Measurements from ENCODE around the gene LAMC3. TPM values are rescaled to one million over a fixed set of nuclear protein-coding genes. Genes with fewer than 3 reads are reported as not detected.
"Not testable (repeated sequence)": the region's sequence is repeated elsewhere in the genome, so short reads cannot be mapped to it uniquely, and the experiment has no call there.

Gene LAMC3
- total RNA-seq, 2 donors from 2014 or later = not detected

DNA sequence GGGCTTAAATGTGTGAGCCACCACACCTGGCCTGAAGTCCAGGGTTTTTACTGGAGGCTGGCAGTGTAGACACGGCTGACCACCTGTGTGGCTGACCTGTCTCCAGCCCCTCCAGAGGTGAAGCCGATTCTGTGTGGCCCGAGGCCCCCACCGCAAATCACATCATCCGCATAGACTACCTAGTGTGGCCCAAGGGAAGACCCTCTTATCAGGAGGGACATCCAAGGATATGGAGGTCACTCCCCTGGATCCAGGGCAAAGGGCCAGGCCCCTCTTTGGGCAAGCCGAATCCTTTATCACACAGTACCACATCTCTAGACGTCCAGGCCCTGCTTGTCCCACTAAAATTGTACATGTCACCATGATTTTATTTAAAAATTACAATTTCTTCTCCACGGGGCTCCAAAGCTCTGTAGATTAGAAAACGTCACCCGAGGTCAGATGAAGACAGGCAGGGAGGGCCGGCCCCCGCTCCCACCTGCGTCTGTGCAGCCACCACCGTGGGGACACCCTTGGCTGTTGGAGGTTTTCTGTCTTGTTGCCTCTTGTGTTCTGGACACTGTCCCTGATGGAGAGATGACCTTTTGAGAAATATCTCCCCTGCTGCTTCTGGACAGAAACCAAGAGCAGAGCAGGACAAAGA lies 20.1 kb downstream of the LAMC3 start:
- ATAC-seq = no peak
- Mint-ChIP-seq H3K4me1 (ENCODE audit: low read depth in 2 of 2) (peaks cover 0 to 2% of the 10 kb centered on the region in 2 donors), H3K4me3 (no peak overlapping the region), H3K36me3 (no peaks in the 10 kb centered on the region), H3K27me3 (peaks cover 3 to 8% of the 10 kb centered on the region in 2 donors), H3K27ac (no peak overlapping the region), H3K9me3 (no peaks in the 10 kb centered on the region)
- no peak for DNase-seq (ENCODE audit: low spot score)

DNA sequence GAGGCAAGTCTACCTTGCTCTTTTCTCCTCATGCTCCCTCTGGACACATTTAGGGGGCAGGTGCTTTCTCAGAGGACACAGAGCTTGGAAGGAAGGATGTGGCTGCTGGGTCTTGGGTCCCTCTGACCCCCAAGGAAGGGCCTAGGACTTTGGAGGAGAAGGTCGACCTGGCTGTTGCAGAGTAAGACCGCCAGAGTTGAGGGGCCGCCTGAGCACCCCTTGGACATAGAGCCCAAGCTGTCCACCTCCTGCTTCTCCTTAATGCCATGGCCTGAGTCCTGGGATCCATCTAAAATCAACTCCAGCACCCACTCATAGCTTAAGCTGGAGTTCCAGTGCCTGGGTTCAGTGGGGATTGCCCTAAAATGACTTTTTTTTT lies 20.6 kb downstream of the LAMC3 start:
- H3K4me3 Mint-ChIP-seq = no peak overlapping the region
- ATAC-seq (no peak), DNase-seq (ENCODE audit: low spot score) (no peak)

DNA sequence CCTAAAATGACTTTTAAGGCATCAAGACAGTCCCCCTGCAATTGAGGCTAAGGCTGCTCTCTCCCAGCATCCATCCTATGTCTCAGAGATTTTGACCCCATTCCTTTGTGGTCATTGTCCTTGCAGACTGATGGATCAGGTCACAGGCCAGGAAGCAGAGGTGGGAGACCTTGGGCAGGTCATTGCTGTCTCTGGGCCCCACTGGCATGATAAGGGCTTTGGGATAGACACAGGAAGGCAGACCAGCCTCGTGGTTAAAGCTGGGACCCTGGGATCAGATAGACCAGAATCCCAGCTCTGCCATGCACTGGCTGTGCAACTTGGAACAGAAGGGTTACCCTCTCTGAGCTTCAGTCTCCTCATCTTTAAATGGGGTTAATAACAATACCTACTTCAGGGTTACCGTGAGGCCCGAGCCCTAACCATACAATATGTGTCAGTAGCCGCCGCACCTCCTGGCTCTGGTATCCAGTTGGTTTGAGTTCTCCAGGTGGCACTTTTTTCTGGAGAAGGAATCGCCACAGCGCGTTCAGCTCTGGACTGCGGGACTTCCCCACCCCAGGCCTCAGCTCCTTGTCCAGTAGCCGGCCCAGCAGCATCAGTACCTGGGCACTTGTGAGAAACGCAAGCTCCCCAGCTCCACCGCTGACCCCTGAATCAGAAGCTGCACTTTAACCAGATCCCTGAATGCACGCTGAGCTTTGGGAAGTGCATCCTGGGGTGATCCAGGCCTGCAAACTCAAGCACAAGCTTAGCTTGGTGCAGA lies 21.4 kb downstream of the LAMC3 start:
- DNase-seq (ENCODE audit: low spot score) (no peak), ATAC-seq (no peak)
- Mint-ChIP-seq H3K36me3 (no peaks in the 10 kb centered on the region), H3K9me3 (no peaks in the 10 kb centered on the region), H3K27ac (no peak overlapping the region), H3K4me3 (no peak overlapping the region), H3K4me1 (ENCODE audit: low read depth in 2 of 2) (peaks cover 0 to 2% of the 10 kb centered on the region in 2 donors), H3K27me3 (peaks cover 3 to 8% of the 10 kb centered on the region in 2 donors)

More for the DNA sequence above, 20.6 kb downstream of the LAMC3 start:
- Mint-ChIP-seq H3K9me3 (no peaks in the 10 kb centered on the region), H3K36me3 (no peaks in the 10 kb centered on the region), H3K27me3 (peaks cover 3 to 8% of the 10 kb centered on the region in 2 donors), H3K27ac (no peak overlapping the region), H3K4me1 (ENCODE audit: low read depth in 2 of 2) (peaks cover 0 to 2% of the 10 kb centered on the region in 2 donors)

DNA sequence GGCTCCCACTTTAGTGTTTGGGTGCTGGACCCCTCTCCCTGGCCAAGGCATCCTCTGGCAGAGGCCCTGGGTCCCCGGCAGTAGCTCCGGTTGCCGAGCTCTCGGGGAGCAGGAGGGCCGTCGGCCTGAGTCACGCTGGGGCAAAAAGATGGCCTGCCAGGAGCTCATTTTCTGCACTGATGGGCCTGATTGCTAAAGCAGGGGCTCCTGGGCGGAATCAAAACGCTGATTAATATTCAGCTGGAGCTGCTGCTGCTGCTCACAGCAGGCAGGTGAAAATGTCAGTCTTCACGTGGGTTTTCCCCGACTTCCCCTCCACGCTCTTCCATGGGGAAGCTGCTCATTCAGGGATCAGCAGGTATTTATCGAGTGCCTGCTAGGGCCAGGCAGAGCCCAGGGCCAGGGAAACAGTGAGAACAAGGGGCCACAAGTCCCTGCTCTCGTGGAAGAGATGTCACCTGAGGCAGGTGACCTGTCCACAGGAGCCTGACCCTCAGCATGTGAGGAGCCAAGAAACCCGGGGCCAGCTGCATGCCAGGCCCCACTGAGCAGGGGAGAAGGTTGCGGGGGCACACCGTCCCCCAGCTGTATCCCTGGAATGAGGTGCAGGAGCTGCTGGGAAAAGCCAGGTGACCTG lies 22.1 kb downstream of the LAMC3 start:
- Mint-ChIP-seq H3K4me1 (ENCODE audit: low read depth in 2 of 2) (peaks cover 0 to 2% of the 10 kb centered on the region in 2 donors), H3K4me3 (no peak overlapping the region), H3K9me3 (no peaks in the 10 kb centered on the region), H3K36me3 (no peaks in the 10 kb centered on the region), H3K27ac (no peak overlapping the region), H3K27me3 (peaks cover 3 to 8% of the 10 kb centered on the region in 2 donors)
- ATAC-seq (no peak), DNase-seq (ENCODE audit: low spot score) (no peak)

DNA sequence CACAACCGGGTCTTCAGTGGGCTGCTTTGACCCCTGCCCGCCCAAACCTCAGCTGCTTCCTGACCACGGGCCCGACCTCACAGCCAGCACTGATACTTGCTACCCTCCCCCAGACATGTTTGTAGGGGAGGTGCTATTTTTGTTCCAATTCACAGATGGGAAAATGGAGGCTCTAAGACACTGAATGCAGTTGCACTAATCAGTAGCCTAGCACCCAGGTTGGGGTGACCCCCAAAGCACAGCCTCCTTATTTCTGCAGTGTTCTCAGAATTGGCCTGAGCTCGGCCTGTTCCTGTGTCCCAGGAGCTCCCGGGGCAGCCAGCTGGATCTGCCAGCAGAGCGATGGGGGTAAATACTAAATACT lies 22.6 kb downstream of the LAMC3 start:
- peaks cover 3 to 8% of the 10 kb centered on the region in 2 donors for H3K27me3 Mint-ChIP-seq
- no peak for ATAC-seq
- no peak overlapping the region for H3K4me3 Mint-ChIP-seq
- no peak for DNase-seq (ENCODE audit: low spot score)
- H3K4me1 Mint-ChIP-seq (ENCODE audit: low read depth in 2 of 2) = peaks cover 0 to 2% of the 10 kb centered on the region in 2 donors
- H3K27ac Mint-ChIP-seq = no peak overlapping the region
- H3K36me3 Mint-ChIP-seq = no peaks in the 10 kb centered on the region
- no peaks in the 10 kb centered on the region for H3K9me3 Mint-ChIP-seq

DNA sequence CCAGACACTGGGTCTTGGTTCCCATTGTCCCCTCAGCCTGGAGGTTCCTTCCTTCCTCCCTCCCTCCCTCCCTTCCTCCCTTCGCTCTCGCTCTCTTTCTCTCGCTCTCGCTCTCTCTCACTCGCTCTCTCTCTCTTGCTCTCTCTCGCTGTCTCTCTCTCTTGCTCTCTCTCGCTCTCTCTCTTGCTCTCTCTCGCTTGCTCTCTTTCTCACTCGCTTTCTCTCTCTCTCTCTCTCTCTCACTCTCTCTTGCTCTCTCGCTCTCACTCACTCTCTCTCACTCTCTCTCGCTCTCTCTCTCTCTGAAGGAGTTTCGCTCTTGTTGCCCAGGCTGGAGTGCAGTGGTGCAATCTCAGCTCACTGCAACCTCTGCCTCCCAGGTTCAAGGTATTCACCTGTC lies 23.4 kb downstream of the LAMC3 start:
- ATAC-seq (no peak), DNase-seq (ENCODE audit: low spot score) (no peak)
- peaks cover 0 to 2% of the 10 kb centered on the region in 2 donors for H3K4me1 Mint-ChIP-seq (ENCODE audit: low read depth in 2 of 2)
- H3K27me3 Mint-ChIP-seq = peaks cover 3 to 8% of the 10 kb centered on the region in 2 donors
- H3K9me3 Mint-ChIP-seq = no peaks in the 10 kb centered on the region
- no peaks in the 10 kb centered on the region for H3K36me3 Mint-ChIP-seq
- H3K4me3 Mint-ChIP-seq = no peak overlapping the region
- H3K27ac Mint-ChIP-seq = no peak overlapping the region

DNA sequence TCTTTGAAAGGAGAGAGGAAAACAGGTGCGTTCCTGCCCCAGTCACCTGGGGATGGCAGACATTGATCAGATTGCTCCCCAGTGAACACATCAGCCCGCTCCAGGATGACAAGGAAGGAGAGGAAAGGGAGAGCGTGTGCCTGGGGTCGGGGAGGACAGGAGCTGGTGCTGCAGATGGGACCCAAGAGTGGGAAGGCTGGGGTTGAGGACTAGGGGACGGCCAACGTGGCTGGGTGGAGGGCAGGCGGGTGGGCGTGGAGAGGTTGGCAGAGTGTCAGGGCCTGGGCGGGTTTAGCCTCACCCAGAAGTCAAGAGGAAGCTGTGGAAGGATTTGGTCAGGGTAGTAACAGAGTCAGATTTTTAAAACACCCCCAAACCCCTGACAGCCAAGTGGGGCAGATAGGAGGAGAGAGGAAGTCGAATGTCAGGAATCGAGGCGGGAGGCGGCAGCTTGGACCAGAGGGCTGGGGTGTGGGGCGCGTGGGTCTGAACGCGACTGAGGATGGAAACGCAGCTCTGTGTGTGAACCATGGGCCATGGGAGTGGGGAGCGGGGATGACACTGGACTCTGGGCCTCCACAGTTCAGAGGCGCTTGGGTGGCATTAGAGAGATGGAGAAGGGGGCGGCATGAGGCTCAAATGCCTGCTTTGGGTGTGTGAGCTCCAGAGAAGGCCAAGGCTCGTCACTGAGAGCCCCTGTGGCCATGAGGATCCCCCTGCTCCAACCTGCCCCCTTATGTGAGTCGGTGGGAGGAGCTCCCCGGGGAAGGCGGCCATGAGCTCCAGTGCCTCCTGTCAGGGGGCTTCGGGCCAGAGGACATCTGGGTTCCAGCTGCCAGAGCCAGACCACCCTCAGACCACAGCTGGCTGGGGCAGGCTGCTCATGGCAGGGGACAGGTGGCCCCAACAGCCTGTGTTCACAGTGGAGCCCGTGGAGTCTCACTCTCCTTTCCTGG lies 24.6 kb downstream of the LAMC3 start:
- DNase-seq (ENCODE audit: low spot score) (no peak), ATAC-seq (no peak)
- H3K9me3 Mint-ChIP-seq = no peaks in the 10 kb centered on the region
- H3K36me3 Mint-ChIP-seq = no peaks in the 10 kb centered on the region
- H3K4me1 Mint-ChIP-seq (ENCODE audit: low read depth in 2 of 2) = peaks cover 0 to 2% of the 10 kb centered on the region in 2 donors
- H3K4me3 Mint-ChIP-seq = no peak overlapping the region
- no peak overlapping the region for H3K27ac Mint-ChIP-seq
- H3K27me3 Mint-ChIP-seq = peaks cover 3 to 8% of the 10 kb centered on the region in 2 donors

DNA sequence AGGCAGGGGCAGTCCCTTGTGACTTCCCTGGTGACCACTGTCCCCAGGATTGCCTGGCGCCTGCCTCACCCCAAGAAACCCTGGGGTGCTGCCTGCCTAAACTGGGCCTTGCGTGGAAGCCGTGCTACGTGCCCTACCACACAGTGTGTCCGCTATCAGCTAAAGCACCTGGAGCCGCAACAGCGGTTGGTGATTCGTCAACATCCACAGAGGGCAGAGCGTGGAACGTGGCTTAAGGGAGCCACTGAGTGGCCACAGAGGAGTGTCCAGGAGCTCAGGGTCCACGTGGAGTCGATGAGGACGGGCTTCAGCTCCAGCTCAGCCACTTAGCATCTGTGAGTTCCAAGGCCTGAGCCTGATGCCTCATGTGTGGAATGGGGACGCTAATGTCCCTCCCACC lies 25.3 kb downstream of the LAMC3 start:
- Mint-ChIP-seq H3K9me3 (no peaks in the 10 kb centered on the region), H3K4me1 (ENCODE audit: low read depth in 2 of 2) (peaks cover 0 to 2% of the 10 kb centered on the region in 2 donors), H3K27me3 (peaks cover 6 to 8% of the 10 kb centered on the region in 2 donors), H3K4me3 (no peak overlapping the region), H3K27ac (no peak overlapping the region), H3K36me3 (no peaks in the 10 kb centered on the region)
- no peak for ATAC-seq
- no peak for DNase-seq (ENCODE audit: low spot score)

DNA sequence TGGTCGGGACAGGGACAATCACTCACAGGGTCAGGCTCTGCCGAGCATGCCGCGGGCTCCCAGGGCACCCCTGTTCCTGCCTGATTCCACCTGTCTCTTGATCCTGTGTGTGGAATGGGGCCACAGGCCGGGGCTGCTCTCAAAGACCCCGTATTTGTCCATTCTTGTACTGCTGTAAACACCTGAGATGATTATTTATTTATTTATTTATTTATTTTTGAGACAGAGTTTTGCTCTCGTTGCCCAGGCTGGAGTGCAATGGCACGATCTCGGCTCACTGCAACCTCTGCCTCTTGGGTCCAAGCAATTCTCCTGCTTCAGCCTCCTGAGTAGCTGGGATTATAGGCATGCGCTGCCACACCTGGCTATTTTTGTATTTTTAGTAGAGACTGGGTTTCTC lies 25.8 kb downstream of the LAMC3 start:
- H3K27ac Mint-ChIP-seq; ATAC-seq; H3K4me3 Mint-ChIP-seq; H3K9me3 Mint-ChIP-seq; DNase-seq (ENCODE audit: low spot score); H3K4me1 Mint-ChIP-seq (ENCODE audit: low read depth in 2 of 2); H3K36me3 Mint-ChIP-seq; H3K27me3 Mint-ChIP-seq: not testable (repeated sequence)

DNA sequence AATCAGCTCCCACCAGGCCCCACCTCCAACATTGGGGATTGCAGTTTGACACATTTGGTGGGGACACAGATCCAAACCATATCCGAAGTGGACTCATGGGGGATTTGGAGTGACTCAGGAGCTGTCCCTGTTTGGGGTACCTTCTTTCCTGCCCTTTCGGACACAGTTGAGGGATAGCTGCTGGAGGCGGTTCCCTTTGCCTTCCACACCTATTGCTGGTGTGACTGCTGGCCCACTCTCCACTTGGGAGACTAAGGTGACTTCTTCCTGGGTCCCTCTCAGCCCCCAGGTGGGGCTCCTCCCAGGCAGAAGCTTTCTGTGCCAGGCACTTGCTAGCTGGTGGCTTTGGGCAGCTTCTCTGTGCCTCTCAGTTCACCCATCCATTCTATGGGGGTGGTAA lies 26.6 kb downstream of the LAMC3 start:
- Mint-ChIP-seq H3K4me1 (ENCODE audit: low read depth in 2 of 2) (peaks cover 0 to 2% of the 10 kb centered on the region in 2 donors), H3K9me3 (no peaks in the 10 kb centered on the region), H3K36me3 (no peaks in the 10 kb centered on the region), H3K27me3 (peaks cover 6 to 9% of the 10 kb centered on the region in 2 donors), H3K4me3 (no peak overlapping the region), H3K27ac (no peak overlapping the region)
- ATAC-seq = no peak
- DNase-seq (ENCODE audit: low spot score) = no peak

DNA sequence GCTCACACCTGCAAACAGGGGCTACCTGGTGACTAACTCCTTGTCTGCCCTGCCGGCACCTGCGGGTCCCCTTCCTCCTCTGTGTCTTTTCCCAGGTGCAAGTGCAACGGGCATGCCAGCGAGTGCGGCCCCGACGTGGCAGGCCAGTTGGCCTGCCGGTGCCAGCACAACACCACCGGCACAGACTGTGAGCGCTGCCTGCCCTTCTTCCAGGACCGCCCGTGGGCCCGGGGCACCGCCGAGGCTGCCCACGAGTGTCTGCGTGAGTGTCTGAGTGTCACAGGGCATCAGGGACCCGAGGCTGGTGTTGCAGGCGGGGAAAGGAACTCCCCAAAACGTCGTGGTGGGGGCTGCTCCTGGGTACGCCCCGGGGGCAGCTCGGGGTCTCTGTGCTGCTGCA lies 27.1 kb downstream of the LAMC3 start:
- H3K27me3 Mint-ChIP-seq = peaks cover 6 to 14% of the 10 kb centered on the region in 2 donors
- no peak for DNase-seq (ENCODE audit: low spot score)
- H3K4me3 Mint-ChIP-seq = no peak overlapping the region
- no peaks in the 10 kb centered on the region for H3K9me3 Mint-ChIP-seq
- H3K4me1 Mint-ChIP-seq (ENCODE audit: low read depth in 2 of 2) = peaks cover 0 to 2% of the 10 kb centered on the region in 2 donors
- no peaks in the 10 kb centered on the region for H3K36me3 Mint-ChIP-seq
- ATAC-seq = no peak
- no peak overlapping the region for H3K27ac Mint-ChIP-seq

DNA sequence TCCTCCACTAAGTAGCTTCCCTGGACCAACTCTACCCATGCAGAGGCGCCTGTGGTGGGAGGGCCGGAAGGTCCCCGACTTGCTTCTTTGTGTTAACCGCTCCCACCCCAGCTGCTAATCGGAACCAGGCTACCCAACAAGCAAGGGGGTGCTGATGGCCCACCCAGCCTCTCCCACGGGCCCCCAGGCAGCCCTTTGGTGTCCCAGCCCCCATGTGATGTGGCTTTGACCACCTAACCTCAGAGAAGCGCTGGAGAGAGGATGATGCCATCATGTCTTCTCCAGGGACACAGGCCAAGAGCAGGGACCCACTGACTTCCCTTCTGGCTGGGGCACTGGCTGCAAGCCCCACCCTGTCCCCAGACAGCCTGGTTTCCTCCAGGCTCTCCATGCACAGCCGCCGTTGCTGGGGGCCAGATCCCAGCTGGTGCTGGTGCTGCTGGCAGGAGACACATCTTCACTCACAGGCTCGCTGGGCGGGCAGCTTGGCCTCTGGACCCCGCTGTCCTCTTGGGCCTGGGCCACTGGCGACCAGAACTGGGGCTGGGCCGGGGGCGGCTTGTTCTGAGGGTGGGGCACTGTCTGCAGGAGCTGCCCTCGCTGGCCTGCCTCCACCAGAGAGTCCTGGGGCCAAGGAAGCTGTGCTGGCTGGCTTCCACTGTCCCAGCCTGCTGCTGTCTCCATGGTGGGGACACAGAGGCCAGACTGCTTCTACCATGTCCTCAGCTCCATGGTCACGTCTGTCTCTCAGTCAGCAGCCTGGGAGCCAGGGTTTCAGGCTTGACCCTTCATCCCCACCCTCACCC lies 27.8 kb downstream of the LAMC3 start:
- ATAC-seq (no peak), DNase-seq (ENCODE audit: low spot score) (no peak)
- no peaks in the 10 kb centered on the region for H3K36me3 Mint-ChIP-seq
- no peak overlapping the region for H3K27ac Mint-ChIP-seq
- no peaks in the 10 kb centered on the region for H3K9me3 Mint-ChIP-seq
- no peak overlapping the region for H3K4me3 Mint-ChIP-seq
- peaks cover 0 to 2% of the 10 kb centered on the region in 2 donors for H3K4me1 Mint-ChIP-seq (ENCODE audit: low read depth in 2 of 2)
- peaks cover 6 to 15% of the 10 kb centered on the region in 2 donors for H3K27me3 Mint-ChIP-seq
